ENCODE measurements around the gene SLC39A12. TPM values are rescaled to one million over a fixed set of nuclear protein-coding genes. Genes with fewer than 3 reads are reported as not detected.
A peak's percentile ranks its signal among the peaks of the same experiment; 100 is the strongest.

The SLC39A12 gene
- total RNA-seq, 1 donor from 2014 or later, result not detected

GRCh38 chr10:18021725-18022480 is 70.2 kb downstream of the SLC39A12 start:
- no peak for ATAC-seq
- DNase-seq, result no peak
- intact Hi-C loops (cut with micrococcal nuclease), result no loop called here

DNA sequence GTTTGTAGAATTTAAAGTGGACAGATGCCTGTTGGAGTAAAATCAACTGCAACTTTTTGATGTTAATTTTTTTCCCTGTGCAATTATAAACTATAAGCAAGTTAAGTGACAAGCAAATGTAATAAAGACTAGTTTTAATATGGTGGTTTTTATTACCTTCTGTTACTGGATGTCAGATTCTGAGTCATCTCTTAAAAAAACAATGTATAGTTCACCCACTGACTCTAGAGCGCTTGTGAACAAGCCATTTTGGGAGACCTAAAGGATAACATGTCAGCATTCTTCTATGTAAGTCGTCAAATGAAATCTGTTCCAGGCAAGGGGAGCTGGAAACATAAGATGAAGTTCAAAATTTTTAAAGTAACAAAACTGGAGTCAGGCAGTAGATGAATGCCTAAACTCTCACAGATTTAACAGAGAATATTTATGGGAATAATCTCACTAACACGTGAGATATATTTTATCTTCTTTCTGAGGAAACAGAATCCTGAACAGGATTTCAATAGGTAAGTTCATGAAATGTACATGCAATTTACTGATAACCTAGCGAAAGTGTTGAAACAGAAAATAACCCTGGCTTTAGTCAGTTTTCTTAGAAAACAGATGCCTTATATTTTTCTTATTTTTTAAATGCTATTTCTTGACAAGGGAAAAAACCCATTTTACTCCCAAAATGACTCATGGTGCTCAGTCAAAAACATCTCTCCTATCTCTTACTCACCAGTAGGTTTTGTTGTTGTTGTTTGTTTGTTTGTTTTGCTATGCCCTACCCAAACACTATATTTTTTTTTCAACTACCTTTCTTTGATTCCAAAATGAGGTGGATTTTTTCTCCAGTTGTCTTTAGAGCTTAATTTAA is 91.7 kb downstream of the SLC39A12 start:
- intact Hi-C loops (cut with micrococcal nuclease), result no loop called here
- ATAC-seq, result no peak
- no peak for DNase-seq

GRCh38 chr10:18044976-18045720 is 93.4 kb downstream of the SLC39A12 start:
- intact Hi-C loops (cut with micrococcal nuclease), result no loop called here
- DNase-seq (no peak), ATAC-seq (no peak)

DNA sequence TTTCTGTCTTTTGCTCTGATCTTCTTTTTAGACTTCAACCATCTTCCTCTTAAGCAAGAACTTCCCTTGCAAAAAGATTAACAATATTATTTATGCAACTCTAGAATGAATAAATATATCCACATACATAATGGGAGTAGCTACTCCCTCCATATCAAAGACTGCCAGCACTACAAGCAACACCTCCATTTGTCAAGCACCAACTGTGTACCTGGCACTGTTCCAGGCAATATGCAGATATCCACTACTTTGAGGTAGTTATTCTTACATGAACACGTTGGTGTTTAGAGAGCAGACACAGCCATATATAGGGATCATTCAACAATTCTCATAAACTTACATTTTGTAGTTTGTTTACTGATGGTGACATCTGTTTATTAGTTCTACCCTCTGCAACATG is 104.9 kb downstream of the SLC39A12 start:
- DNase-seq (no peak), ATAC-seq (peak; percentile 72)
- intact Hi-C loops (cut with micrococcal nuclease), result no loop called here

DNA sequence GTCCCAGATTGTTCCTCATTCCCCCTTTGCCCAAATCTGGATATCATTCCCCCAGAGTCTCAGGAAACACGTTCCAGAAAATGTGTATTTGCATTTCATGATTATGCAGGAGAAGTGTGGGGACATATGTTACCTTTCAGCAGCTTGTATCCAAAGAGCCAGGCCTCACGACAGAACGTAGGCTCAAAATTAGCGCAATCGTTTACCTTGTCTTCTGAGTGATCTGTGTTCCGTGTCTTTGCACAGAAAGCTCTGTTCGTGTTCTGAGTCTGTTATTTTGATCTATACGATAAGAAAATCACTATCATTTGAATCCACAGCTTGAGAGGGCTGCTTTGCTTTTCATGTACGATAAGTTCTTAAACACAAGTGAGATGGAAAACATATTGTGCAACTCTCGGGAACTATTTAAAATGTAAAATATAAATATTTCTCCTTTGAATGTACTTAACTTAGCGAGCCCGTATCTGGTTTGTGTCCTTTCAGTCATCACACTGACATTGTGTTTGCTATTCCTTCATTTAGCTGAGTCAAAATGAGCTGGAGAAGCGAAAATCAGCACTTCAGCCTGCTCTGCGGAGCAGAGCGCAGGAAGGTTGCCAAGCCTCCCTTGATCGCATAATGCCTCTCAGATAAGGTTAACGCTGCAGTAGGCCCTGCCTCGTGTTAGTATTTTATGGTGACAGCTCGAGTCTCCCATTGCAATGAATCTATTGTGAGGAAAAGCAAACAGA is 108.3 kb downstream of the SLC39A12 start:
- DNase-seq (peak; percentile 72), ATAC-seq (peak; percentile 88)
- intact Hi-C loops (cut with micrococcal nuclease), result no loop called here

DNA sequence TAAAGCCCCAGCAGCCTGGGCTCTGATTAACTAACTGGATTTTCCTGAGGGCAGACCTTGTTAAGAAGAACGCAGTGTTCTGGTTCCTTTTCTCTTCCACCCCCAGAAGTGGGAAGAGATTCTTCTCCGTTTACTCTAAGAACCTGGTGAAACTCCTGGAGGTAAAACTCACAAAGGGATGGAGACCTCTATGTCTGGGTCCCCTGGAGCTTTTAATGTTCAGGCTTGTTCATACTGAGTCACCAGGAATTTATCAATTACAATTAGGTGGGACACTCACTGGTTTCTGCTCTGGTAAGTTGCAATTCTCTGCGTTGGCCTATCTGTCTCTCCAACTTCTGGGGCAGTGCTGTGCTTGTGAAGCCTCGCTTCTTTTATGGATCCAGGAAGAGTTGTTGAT is 115.2 kb downstream of the SLC39A12 start:
- DNase-seq, result no peak
- intact Hi-C loops (cut with micrococcal nuclease), result no loop called here
- ATAC-seq, result no peak

DNA sequence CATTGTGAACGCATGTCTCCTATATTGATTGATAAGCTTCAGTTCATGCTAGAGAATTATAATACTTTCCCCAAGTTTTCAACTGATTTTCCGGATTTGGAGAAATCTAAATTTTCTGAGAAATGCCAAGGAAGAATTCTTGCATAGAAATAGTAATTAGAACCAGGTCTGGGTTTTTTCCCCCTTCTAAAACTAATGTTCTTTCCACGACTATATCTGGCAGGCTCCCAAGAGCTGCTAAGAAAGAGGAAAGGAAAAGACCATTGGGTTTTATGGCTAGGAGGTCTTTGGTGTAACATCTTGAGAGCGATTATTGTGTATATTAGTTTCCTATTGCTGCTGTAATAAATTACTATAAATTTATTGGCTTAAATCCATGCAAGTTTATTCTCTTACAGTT is 116.7 kb downstream of the SLC39A12 start:
- intact Hi-C loops (cut with micrococcal nuclease), result no loop called here
- ATAC-seq (no peak), DNase-seq (no peak)

GRCh38 chr10:18071591-18071990 is 119.9 kb downstream of the SLC39A12 start:
- intact Hi-C loops (cut with micrococcal nuclease), result no loop called here
- ATAC-seq, result no peak
- no peak for DNase-seq

GRCh38 chr10:18073314-18073713 is 121.6 kb downstream of the SLC39A12 start:
- ATAC-seq (peak; percentile 38), DNase-seq (no peak)
- intact Hi-C loops (cut with micrococcal nuclease), result no loop called here

DNA sequence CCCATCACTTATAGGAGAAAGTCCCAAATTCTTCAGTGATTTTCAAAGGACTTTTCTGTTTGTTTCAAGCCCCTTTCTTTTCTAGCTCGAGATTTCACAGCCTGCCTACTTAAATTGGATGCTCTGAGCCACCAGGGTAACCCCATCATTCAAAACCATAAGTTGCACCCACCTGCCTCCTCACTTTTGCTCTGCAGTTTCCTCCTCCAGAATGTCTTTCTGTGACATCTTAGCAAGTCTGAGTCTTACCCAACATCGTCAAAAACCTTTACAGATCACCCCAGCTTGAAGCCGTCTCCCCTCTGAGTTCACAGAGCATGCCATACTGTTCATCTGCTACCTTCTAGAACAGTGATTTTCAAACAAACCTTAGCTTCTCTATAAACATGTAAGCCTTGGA is 124.2 kb downstream of the SLC39A12 start:
- no peak for DNase-seq
- intact Hi-C loops (cut with micrococcal nuclease), result no loop called here

GRCh38 chr10:18079665-18080295 is 128.1 kb downstream of the SLC39A12 start:
- ATAC-seq, result peak; percentile 56
- DNase-seq, result no peak
- intact Hi-C loops (cut with micrococcal nuclease), result no loop called here

More for the DNA sequence above, 124.2 kb downstream of the SLC39A12 start:
- ATAC-seq, result no peak

GRCh38 chr10:18082381-18082780 is 130.7 kb downstream of the SLC39A12 start:
- ATAC-seq, result no peak
- intact Hi-C loops (cut with micrococcal nuclease), result no loop called here

DNA sequence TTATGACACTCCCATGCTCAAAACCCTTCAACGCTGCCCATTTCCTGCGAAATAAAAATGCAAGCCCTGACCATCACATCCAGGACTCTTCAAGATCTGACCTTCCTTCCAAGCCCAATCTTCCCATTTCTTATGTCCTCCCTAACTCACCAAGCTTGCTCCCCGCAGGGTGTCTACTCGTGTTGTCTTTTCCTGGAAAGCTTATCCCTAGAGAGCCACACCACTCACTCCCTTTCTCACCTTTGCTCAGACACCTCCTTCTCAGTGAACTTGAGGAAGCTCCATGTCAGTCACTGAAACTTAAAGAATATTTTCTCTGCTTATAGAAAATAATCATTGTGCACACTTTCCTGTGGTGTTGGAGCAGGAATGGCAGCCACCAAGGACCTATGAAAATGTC is 134.1 kb downstream of the SLC39A12 start:
- no peak for ATAC-seq
- no peak for DNase-seq
- intact Hi-C loops (cut with micrococcal nuclease), result no loop called here

More at GRCh38 chr10:18082381-18082780, 130.7 kb downstream of the SLC39A12 start:
- no peak for DNase-seq

- DNase-seq (no peak), ATAC-seq (no peak)
- intact Hi-C loops (cut with micrococcal nuclease), result no loop called here
Observed at GRCh38 chr10:18086746-18087145, 135.0 kb downstream of the SLC39A12 start.

- intact Hi-C loops (cut with micrococcal nuclease), result no loop called here
- ATAC-seq, result peak; percentile 57
- no peak for DNase-seq
Observed at GRCh38 chr10:18087355-18087754, 135.6 kb downstream of the SLC39A12 start.
